Smooth muscle cell (in vitro differentiated cells): ENCODE measurements around the gene TRIP12. TPM values are rescaled to one million over a fixed set of nuclear protein-coding genes. Genes with fewer than 3 reads are reported as not detected.

Source experiments
- DNase-seq: peaks from one replicate; lab custom pipeline; 2025; ENCODE audit not compliant: unreplicated experiment; lab: John Stamatoyannopoulos, UW
- H2AFZ ChIP-seq: fragments of 200-600 bp; sonication (generic); 2 replicates; pipeline ENCODE4 v1.6.0; 2016; ENCODE audit warnings: antibody characterized with exemption, low read depth, mild to moderate bottlenecking
- H3F3A ChIP-seq: fragments of 200-600 bp; sonication (generic); 2 replicates; pipeline ENCODE4 v1.6.0; 2017; ENCODE audit warnings: antibody characterized with exemption, low read depth
- H3K27ac ChIP-seq: fragments of 200-600 bp; sonication (generic); 2 replicates; pipeline ENCODE4 v1.5.1; 2016; ENCODE audit warnings: low read depth, mild to moderate bottlenecking
- H3K27me3 ChIP-seq: fragments of 200-600 bp; sonication (generic); 2 replicates; pipeline ENCODE4 v1.6.1; 2016; ENCODE audit warnings: low read depth, mild to moderate bottlenecking
- H3K36me3 ChIP-seq: fragments of 200-600 bp; sonication (generic); 2 replicates; pipeline ENCODE4 v1.5.1; 2016; ENCODE audit warnings: low read depth
- H3K4me1 ChIP-seq: fragments of 200-600 bp; sonication (generic); 2 replicates; pipeline ENCODE4 v1.5.1; 2016; ENCODE audit warnings: low read depth
- H3K4me2 ChIP-seq: fragments of 200-600 bp; sonication (generic); 2 replicates; pipeline ENCODE4 v1.6.0; 2016; ENCODE audit warnings: mild to moderate bottlenecking
- H3K4me3 ChIP-seq: fragments of 200-600 bp; sonication (generic); 2 replicates; pipeline ENCODE4 v1.5.1; 2016; ENCODE audit warnings: mild to moderate bottlenecking
- H3K79me2 ChIP-seq: fragments of 200-600 bp; sonication (generic); 2 replicates; pipeline ENCODE4 v1.6.0; 2016; ENCODE audit warnings: low read depth, mild to moderate bottlenecking
- H3K9ac ChIP-seq: fragments of 200-600 bp; sonication (generic); 2 replicates; pipeline ENCODE4 v1.6.0; 2016; ENCODE audit warnings: low read depth
- H3K9me3 ChIP-seq: fragments of 200-600 bp; sonication (generic); replicated peaks from 2 replicates; pipeline ENCODE4 v1.5.1; 2016; ENCODE audit warnings: low read depth
- H4K20me1 ChIP-seq: fragments of 200-600 bp; sonication (generic); 2 replicates; pipeline ENCODE4 v1.6.0; 2016; ENCODE audit warnings: low read depth
- CTCF ChIP-seq: fragments of 200-600 bp; sonication (generic); IDR thresholded peaks from 2 replicates; pipeline ENCODE4 v1.5.1; 2017; ENCODE audit warnings: borderline replicate concordance, mild to moderate bottlenecking, antibody characterized with exemption; ENCODE audit not compliant: insufficient read depth, poor library complexity, severe bottlenecking
- WGBS: methylation state at CpG from one replicate; pipeline ENCODE4 v1.1.7; 2016; ENCODE audit warnings: low lambda C conversion rate; 5-methylcytosine and 5-hydroxymethylcytosine counted together
- polyA plus RNA-seq: library from polyadenylated mRNA; unstranded; fragments of >200 nt; fragmentation: Nextera tagmentation; extraction: Ambion mirVana; gene quantifications from 2 replicates; pipeline ENCODE4 v1.2.1, GENCODE V29; 2016
- total RNA-seq: library from RNA; depleted of rRNA; stranded (reverse); fragments of >200 nt; gene quantifications from 2 replicates; pipeline ENCODE4 v1.2.3, GENCODE V29; 2014

Gene TRIP12
- total and polyA plus RNA-seq, 2 experiments from 2014 or later, result 45.5 to 103 TPM

GRCh38 chr2:229779650-229780049, 142.2 kb downstream of the TRIP12 start:
- Histone ChIP-seq H3K36me3 (peaks cover 29% of the 10 kb centered on the region), H3K4me2 (no peak overlapping the region), H4K20me1 (peaks cover 37% of the 10 kb centered on the region), H3K9me3 (no peaks in the 10 kb centered on the region), H3K4me1 (peaks cover 8% of the 10 kb centered on the region), H2AFZ (no peak overlapping the region), H3K27me3 (no peaks in the 10 kb centered on the region), H3K79me2 (peaks cover 5% of the 10 kb centered on the region), H3K27ac (no peak overlapping the region), H3K4me3 (no peak overlapping the region), H3K9ac (no peak overlapping the region), H3F3A (peaks cover 5% of the 10 kb centered on the region)
- DNase-seq, result no peak
- WGBS, result 89% methylated on average over 3 of the region's 3 CpGs
- TF ChIP-seq CTCF, result no peak

- 100% methylated on average over 3 of the region's 3 CpGs for WGBS
Measured at GRCh38 chr2:229777716-229778115, 144.1 kb downstream of the TRIP12 start.

GRCh38 chr2:229775614-229776313, 146.0 kb downstream of the TRIP12 start:
- Histone ChIP-seq H3K79me2 (peaks cover 5% of the 10 kb centered on the region), H3K9ac (no peak overlapping the region), H3K36me3 (peaks cover 49% of the 10 kb centered on the region), H3F3A (no peaks in the 10 kb centered on the region), H3K4me2 (no peak overlapping the region), H3K4me1 (no peaks in the 10 kb centered on the region), H2AFZ (no peak overlapping the region), H3K27ac (no peak overlapping the region), H3K4me3 (no peak overlapping the region), H4K20me1 (peaks cover 17% of the 10 kb centered on the region), H3K27me3 (no peaks in the 10 kb centered on the region), H3K9me3 (no peaks in the 10 kb centered on the region)
- WGBS, result 96% methylated on average over 3 of the region's 3 CpGs
- DNase-seq, result no peak
- TF ChIP-seq CTCF, result no peak

More at GRCh38 chr2:229777716-229778115, 144.1 kb downstream of the TRIP12 start:
- Histone ChIP-seq H3K4me3 (no peak overlapping the region), H3K27me3 (no peaks in the 10 kb centered on the region), H3K4me1 (peaks cover 8% of the 10 kb centered on the region), H3K9ac (no peak overlapping the region), H3K36me3 (peaks cover 37% of the 10 kb centered on the region), H4K20me1 (peaks cover 34% of the 10 kb centered on the region), H2AFZ (no peak overlapping the region), H3K4me2 (no peak overlapping the region), H3K9me3 (no peaks in the 10 kb centered on the region), H3K79me2 (peaks cover 5% of the 10 kb centered on the region), H3F3A (peaks cover 4% of the 10 kb centered on the region), H3K27ac (no peak overlapping the region)
- DNase-seq, result no peak
- TF ChIP-seq CTCF, result no peak

GRCh38 chr2:229774237-229774636, 147.6 kb downstream of the TRIP12 start:
- WGBS, result 100% methylated on average over 1 of the region's 1 CpG
- H3K9ac ChIP-seq, result no peak overlapping the region
- no peaks in the 10 kb centered on the region for H3K27me3 ChIP-seq
- no peak overlapping the region for H2AFZ ChIP-seq
- peaks cover 50% of the 10 kb centered on the region for H3K36me3 ChIP-seq
- no peak overlapping the region for H3K27ac ChIP-seq
- H3K4me1 ChIP-seq, result no peaks in the 10 kb centered on the region
- H3K9me3 ChIP-seq, result no peaks in the 10 kb centered on the region
- no peak for DNase-seq
- H3K4me3 ChIP-seq, result no peak overlapping the region
- no peaks in the 10 kb centered on the region for H3F3A ChIP-seq
- no peak for TF ChIP-seq CTCF
- H4K20me1 ChIP-seq, result peaks cover 10% of the 10 kb centered on the region
- no peak overlapping the region for H3K4me2 ChIP-seq
- no peaks in the 10 kb centered on the region for H3K79me2 ChIP-seq
